Pulmonary artery endothelial cell (primary cell): ENCODE results near the gene DCAF10. TPM values are rescaled to one million over a fixed set of nuclear protein-coding genes. Genes with fewer than 3 reads are reported as not detected.
"Not testable (repeated sequence)": the region's sequence is repeated elsewhere in the genome, so short reads cannot be mapped to it uniquely, and the experiment has no call there.

Experiments used
- DNase-seq: peaks from one replicate; pipeline ENCODE4 v3.0.0-alpha.2; 2011; ENCODE audit warnings: low read depth, low spot score
- total RNA-seq: library from RNA; depleted of rRNA; stranded (reverse); fragments of >200 nt; gene quantifications from 2 replicates; pipeline ENCODE4 v1.2.3, GENCODE V29; 2014

DCAF10 gene
- 21.0 and 32.8 TPM in 2 replicates for total RNA-seq

DNA sequence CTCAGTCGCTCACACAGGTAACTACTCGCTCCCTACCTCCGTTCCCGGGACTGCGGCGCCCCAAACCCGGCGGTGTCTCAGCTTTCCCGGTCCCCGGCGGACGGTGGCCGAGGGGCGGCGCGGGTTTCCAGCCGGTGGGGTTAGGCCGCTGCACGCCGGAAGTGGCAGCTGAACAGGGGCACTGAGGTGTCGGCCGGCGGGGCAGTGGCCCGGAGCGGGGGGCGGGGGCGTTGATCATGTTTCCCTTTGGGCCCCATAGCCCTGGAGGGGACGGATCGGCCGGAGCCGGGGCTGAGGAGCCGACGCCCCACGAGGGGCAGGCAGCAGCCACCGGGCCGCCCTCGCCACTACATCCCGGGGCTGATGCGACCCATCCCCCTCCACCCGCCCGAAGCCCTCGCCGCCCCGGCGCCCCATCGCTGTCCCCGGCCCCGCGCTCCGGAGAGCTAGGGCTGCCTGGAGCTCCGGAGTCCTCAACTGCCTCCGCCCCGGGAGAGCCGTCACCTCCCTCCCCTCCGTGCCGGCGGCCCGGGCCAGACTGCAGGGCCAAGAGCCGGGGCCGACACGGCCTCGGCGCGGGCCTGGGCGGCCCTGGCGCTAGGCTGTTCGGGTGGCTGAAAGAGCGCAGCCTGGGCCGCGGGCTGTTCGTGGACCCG, at the start of gene DCAF10:
Gene DCAF10, plus strand, starts transcription at position 167 of the 656 bp plus-strand sequence. Its CDS starts 70 bp downstream, at position 237.
- peak; percentile 36 for DNase-seq

- DNase-seq: no peak
Measured at GRCh38 chr9:37751186-37751585, 49.4 kb upstream of the DCAF10 start.

DNA sequence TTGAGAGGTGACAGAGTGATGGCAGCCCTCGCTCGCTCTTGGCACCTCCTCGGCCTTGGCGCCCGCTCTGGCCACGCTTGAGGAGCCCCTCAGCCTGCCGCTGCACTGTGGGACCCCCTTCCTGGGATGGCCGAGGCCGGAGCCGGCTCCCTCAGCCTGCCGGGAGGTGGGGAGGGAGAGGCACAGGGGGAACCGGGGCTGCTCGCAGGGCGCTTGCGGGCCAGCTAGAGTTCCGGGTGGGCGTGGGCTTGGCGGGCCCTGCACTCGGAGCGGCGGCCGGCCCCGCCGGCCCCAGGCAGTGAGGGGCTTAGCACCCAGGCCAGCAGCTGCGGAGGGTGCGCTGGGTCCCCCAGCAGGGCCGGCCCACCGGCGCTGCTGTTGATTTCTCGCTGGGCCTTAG, 48.9 kb upstream of the DCAF10 start:
- not testable (repeated sequence) for DNase-seq

GRCh38 chr9:37752112-37752511, 48.5 kb upstream of the DCAF10 start:
- DNase-seq: not testable (repeated sequence)

DNA sequence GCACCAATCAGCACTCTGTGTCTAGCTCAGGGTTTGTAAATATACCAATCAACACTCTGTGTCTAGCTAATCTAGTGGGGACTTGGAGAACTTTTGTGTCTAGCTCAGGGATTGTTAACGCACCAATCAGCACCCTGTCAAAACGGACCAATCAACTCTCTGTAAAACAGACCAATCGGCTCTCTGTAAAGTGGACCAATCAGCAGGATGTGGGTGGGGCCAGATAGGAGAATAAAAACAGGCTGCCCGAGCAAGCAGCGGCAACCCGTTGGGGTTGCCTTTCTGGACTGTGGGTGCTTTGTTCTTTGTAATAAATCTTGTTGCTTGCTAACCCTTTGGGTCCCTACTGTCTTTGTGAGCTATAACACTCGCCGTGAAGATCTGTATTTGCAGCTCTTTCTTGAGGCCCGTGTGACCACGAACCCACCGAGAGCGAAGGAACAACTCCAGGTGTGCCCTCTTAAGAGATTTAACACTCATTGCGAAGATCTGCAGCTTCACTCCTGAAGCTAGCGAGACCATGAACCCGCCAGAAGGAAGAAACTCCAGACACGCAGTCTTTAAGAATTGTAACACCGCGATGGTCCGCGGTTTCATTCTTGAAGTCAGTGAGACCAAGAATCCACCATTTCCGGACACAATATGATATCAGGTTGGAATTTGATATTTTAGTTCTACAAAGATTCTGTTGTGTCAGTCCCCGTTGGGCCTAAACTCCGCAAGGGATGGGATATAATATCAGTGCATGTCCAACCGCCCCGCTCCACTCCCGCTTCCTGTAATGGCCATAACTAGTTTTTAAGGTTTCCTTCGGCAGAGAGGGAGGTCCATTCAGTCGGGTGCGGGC, 47.7 kb upstream of the DCAF10 start:
- DNase-seq: no peak

DNA sequence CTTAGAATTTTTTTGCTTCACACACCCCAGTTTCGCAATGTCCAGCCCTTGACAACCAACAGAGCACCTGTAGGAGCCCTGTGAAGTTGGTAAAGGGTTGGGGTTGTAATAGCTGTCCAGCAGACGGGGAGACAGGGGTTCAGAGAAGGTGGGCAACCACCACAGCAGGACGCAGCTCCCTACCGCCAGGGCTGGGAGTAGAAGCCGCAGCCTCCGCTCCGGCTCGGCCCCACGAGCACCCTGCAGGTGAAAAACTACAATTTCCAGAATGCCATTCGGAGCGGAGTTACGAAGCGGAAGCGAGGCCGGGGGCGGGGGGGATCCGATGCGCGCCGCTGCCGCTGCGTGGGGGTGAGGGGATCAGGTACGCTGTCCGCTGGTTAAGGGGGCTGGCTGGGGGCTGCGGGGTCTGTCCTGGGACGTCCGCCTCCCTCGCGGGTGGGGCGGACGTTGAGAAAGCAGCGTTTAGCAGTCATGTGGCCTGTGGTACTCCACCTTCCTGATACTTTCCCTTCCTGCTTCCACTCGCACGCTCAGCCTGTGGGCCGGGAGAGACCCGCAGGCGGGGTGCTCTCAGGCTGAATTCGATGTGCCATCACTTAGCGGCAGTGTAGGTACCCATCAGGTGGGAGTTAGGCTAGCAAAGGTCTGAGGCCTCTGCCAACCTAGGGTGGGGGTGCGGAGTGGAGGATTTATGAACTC, 47.0 kb upstream of the DCAF10 start, which contains the start of gene TRMT10B:
Gene TRMT10B, plus strand, starts transcription at position 317 of the 702 bp plus-strand sequence. CDS start 8,127 bp downstream, outside the sequence.
- DNase-seq: peak; percentile 19

DNA sequence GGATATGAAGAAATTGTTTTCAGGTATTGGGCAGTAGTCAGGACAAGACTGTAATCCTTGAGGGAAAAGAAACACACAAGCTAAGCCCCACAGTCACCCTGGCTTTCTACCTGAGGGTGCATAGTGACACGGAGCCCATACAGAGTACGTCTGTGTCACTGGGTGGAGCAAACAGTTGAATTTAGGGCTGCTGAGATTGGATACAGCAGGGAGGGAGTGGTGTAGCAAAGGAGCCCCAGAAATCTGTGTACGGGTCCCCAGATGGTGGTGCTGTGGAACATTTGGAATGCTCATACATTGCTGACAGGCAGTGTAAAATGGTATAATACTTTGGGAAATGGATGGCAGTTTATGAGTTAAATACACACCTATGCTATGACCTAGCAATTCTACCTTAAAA, 41.9 kb upstream of the DCAF10 start:
- no peak for DNase-seq

GRCh38 chr9:37760416-37761161, 40.0 kb upstream of the DCAF10 start:
- no peak for DNase-seq

DNA sequence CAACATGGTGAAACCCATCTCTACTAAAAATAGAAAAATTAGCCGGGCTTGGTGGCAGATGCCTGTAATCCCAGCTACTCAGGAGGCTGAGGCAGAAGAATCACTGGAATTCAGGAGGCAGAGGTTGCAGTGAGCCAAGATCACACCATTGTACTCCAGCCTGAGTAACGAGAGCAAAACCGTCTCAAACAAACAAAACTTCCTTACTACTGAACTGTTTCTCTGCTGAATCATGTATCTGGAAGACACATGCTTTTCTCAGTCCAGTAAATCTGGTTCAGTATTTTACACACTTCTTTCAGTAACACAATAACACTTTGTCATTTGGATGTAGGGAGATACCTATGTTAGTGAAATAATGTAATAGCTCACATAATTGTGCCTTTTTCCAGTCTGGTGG, 39.1 kb upstream of the DCAF10 start:
- DNase-seq: no peak

- not testable (repeated sequence) for DNase-seq
Measured at GRCh38 chr9:37765263-37765662, 35.3 kb upstream of the DCAF10 start.

DNA sequence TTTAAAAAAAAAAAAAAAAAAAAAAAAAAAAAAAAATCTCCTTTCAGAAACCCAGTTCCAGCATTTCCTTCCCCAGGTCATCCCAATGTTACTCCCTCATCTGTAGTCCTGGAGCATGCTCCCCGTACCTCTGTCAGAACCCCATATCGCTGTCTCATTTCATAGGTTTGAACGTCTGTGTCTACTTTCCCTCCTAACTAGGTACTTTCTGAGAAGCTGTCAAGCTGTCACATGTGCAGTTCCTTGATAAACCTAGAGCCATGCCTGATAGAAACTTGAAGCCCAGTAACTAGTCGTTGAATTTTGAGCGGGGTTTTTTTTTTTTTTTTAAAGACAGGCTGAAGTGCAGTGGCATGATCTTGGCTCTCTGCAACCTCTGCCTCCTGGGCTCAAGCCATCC, 31.3 kb upstream of the DCAF10 start:
- no peak for DNase-seq

DNA sequence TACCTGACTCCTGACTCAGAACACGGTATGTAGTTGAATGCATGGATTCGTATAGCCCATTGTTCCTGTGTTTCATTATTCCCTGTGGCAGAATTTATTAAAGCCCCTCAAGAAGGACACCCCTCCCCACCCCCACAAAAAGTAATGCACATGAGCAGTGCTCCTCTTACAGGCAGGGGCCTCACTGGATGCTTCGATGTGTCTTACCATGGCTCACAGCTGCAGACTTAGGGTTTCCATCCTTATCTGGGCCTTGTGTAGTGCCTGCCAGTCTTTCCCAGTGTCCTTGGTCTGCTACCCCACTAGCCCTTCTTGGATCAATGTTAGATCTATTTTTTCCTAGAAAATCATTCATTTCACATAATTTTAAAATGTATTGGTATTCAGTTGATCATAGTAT, 30.6 kb upstream of the DCAF10 start:
- no peak for DNase-seq

DNA sequence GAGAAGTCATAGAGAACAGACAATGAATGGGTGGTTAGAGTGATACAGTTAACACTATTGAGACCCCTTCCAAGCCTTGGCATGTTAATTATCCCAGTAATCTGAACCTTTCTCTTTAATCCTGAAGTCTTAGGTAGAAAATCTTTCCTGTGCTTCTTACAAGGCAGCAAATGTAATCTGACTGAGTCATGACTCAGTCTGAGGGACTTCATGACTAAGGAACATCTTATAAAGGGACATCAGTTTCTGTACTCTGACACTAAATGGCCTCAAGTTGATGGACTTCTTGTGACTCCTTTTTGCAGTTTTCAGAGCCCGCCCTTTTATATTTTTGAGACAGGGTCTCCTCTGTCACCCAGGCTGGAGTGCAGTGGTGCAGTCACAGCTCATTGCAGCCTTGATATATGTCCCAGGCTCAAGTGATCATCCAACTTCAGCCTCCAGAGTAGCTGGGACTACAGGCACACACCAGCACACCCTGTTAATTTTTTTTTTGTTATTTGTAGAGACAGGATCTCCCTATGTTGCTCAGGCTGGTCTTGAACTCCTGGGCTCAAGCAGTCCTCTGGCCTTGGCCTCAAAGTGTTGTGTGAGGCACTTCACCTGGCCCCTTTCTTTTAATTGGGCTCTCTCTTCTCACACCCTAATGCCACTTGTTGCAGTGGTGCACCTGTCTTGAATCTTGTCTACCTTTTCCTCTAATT, 25.2 kb upstream of the DCAF10 start:
- no peak for DNase-seq

GRCh38 chr9:37776328-37776727, 24.3 kb upstream of the DCAF10 start:
- no peak for DNase-seq

- no peak for DNase-seq
Measured at GRCh38 chr9:37778534-37778933, 22.1 kb upstream of the DCAF10 start.

DNA sequence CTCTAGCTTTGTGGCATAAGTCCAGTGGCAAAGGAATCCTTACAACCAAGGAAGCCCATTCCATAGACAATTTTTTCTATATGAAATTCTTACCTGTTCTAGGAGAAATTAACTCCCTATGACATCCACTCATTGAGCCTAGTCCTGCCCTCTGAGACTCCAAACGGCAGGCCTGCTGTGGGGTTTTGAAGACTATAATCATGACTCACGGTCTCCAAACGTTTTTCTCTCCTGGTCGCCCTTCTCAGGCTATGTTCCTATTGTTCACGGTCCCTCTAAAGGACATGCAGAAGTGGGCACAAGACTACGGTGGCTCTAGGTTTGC, 16.3 kb upstream of the DCAF10 start:
- no peak for DNase-seq

DNA sequence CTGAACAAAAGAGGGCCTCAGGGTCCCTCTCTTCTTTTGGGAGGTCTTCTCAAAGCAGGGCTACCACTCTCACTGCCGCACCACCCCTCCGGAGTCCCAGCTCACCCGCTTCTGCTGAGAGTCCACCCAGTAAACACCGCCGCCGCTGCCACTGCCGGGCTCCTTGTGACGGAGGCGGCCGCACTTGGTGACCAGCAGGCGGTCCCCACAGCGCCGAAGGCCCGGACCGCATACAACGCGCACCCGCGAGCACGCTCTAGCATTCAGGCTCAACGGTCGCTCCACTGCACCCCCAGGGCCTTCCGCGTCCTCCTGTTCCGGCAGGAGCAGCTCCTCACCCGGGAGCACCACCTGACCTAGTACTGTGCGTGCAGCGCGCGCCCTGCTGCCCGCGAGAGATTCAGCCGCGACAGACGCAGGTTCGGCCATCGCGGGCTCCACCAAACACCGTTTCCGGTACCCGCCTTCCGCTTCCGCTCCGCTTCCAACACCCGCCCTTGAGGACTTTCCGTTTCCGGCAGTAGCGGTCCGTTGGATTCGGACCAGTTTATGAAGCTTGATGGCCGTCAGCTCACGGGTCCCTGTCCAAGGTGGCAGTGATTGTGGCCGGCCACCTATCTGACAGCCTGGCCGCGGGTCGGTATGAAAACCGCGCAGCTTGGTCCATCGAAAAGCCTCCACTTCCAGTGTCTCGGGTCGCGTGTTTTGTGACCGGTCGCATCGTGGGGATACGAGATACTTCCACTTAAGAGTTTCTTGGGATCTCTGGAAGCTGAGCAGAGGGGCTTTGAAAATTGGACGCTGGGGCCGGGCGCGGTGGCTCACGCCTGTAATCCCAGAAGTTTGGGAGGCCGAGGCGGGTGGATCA, 15.7 kb upstream of the DCAF10 start, which contains the start of gene EXOSC3:
Gene EXOSC3, minus strand, starts transcription at position 449 of the 868 bp plus-strand sequence. Its CDS starts 20 bp downstream, at position 429.
- DNase-seq: peak; percentile 70

GRCh38 chr9:37787059-37787458, 13.5 kb upstream of the DCAF10 start:
- DNase-seq: no peak

DNA sequence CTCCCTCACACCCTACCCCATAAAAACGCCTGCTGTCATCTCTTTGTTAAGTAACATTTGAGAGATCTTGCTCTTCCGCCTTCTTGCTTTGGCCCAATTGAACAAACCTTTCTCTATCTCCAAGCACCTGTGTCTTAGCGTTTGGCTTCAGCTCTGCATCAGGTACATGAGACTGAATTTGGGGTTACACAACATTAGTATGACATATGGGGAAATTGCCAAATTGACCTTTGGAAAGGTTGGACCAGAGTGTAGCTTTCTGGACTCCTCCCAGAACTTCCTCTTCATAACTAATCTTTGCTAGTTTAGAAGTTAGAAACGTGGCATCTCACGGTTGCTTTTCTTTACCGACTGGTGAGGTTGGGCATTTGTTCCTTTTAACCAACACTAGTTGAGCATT, 12.3 kb upstream of the DCAF10 start:
- DNase-seq: no peak

DNA sequence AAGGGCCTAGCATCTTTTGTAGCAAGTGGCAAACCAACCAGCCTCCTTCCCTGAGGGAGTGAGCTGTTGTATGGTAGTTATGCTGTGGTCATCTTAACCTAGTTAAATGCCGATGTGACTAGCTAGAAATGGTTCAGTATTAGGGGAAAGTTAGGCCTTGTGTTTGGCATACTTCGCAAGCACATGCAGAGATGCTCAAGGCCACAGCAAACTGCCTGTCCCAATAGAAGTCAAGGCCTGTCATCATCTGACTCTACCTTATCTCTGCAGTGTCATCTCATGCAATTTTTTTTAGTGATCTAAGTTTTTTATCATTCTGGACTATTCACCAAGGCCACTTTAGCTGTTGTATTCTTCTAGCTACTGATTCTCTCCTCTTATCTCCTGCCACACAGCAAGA, 10.5 kb upstream of the DCAF10 start:
- DNase-seq: no peak
